ENCODE data around the gene NEURL1.

DNA sequence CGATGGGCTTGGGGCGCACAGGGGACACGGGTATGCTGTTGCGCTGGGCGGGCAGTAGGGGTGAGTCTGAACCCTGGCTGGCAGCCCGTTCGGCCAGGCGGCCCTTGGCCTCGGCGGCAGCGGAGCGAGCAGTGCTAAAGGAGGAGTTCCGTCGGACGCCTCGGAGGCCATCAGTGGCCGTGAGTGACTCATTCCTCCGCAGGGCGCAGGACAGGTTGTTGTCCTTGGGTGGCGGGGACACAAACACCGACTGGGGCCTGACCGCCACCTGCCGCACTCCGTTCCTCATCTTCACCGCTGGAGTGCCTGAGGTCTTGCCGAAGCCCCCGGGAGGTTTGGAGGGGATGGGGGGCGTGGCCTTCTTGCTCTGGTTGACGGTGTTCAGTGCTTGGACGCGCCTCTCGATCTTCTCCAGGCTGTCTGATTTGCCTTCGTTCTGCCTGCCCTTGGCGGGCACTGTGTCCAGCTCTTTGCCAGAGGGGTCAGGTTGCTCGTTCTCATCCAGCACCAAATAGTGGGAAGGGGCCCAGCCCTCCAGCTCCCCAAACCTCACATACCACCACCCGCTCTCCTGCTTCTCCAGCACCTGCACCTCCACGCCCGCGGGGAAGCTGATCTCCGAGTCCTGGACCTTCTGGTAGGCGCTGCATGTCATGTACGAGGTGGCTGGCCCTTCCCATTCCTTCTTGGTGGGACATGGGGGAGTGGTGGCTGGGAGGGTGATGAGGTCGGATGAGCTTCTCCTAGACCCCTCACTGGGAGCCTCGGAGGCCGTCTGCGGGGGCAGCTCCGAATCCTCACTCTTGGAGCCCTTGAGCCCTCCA lies 108.7 kb downstream of the NEURL1 start:
- TF ChIP-seq CTCF (IDR thresholded peaks at IDR 0.05; ENCODE audit: low read depth, low read length) (no peak), POLR2A (IDR thresholded peaks at IDR 0.05; ENCODE audit: extremely low read depth, insufficient read length) (no peak)
- TF ChIP-seq, protein P1, sequence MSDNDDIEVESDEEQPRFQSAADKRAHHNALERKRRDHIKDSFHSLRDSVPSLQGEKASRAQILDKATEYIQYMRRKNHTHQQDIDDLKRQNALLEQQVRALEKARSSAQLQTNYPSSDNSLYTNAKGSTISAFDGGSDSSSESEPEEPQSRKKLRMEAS (IDR thresholded peaks at IDR 0.05; ENCODE audit: low read depth, low read length) = no peak

Measured in NB4 (cell line).